Measurements from ENCODE around the gene PRRC2B.

The PRRC2B gene

GRCh38 chr9:131516930-131517329 is 123.0 kb downstream of the PRRC2B start:
- DNase-seq (ENCODE audit: low read depth) = no peak

- DNase-seq (ENCODE audit: low read depth) = no peak
These were observed 123.9 kb downstream of the PRRC2B start for GRCh38 chr9:131517761-131518190.

GRCh38 chr9:131518553-131518952 is 124.7 kb downstream of the PRRC2B start:
- DNase-seq (ENCODE audit: low read depth) = no peak

- no peak for DNase-seq (ENCODE audit: low read depth)
These were observed 126.6 kb downstream of the PRRC2B start for GRCh38 chr9:131520503-131520902.

- DNase-seq (ENCODE audit: low read depth) = no peak
These were observed 127.3 kb downstream of the PRRC2B start for GRCh38 chr9:131521203-131521602.

GRCh38 chr9:131521822-131522221 is 127.9 kb downstream of the PRRC2B start:
- no peak for DNase-seq (ENCODE audit: low read depth)

- no peak for DNase-seq (ENCODE audit: low read depth)
These were observed 128.6 kb downstream of the PRRC2B start for GRCh38 chr9:131522257-131523085.

GRCh38 chr9:131523086-131523388 is 129.2 kb downstream of the PRRC2B start:
- no peak for DNase-seq (ENCODE audit: low read depth)

- DNase-seq (ENCODE audit: low read depth) = no peak
These were observed 129.9 kb downstream of the PRRC2B start for GRCh38 chr9:131523451-131524435.

- no peak for DNase-seq (ENCODE audit: low read depth)
These were observed 130.9 kb downstream of the PRRC2B start for GRCh38 chr9:131524665-131525315.

- no peak for DNase-seq (ENCODE audit: low read depth)
These were observed 132.0 kb downstream of the PRRC2B start for GRCh38 chr9:131525643-131526565.

GRCh38 chr9:131528186-131528585 is 134.3 kb downstream of the PRRC2B start:
- DNase-seq (ENCODE audit: low read depth) = no peak

- DNase-seq (ENCODE audit: low read depth) = no peak
These were observed 135.1 kb downstream of the PRRC2B start for GRCh38 chr9:131528886-131529505.

GRCh38 chr9:131529597-131530545 is 136.0 kb downstream of the PRRC2B start:
- DNase-seq (ENCODE audit: low read depth) = no peak

- DNase-seq (ENCODE audit: low read depth) = no peak
These were observed 136.6 kb downstream of the PRRC2B start for GRCh38 chr9:131530546-131530919.

- DNase-seq (ENCODE audit: low read depth) = peak; percentile 58
These were observed 137.3 kb downstream of the PRRC2B start, which contains the start of gene UCK1 for GRCh38 chr9:131530920-131531832. Gene UCK1, minus strand, starts transcription at chr9:131531263. Its CDS starts 89 bp downstream, at chr9:131531174.

- no peak for DNase-seq (ENCODE audit: low read depth)
These were observed 140.9 kb downstream of the PRRC2B start for GRCh38 chr9:131534721-131535237.

GRCh38 chr9:131537946-131538345 is 144.1 kb downstream of the PRRC2B start:
- DNase-seq (ENCODE audit: low read depth) = no peak

All from stimulated activated CD8-positive, alpha-beta memory T cell treated with anti-CD3 and anti-CD28 coated beads, Interleukin-12 subunit alpha, Interleukin-12 subunit beta, amount 100 ng/mL, for 1 hour (primary cell).